ENCODE results near the gene MC2R. TPM values are rescaled to one million over a fixed set of nuclear protein-coding genes. Genes with fewer than 3 reads are reported as not detected.
"Not testable (repeated sequence)": the region's sequence is repeated elsewhere in the genome, so short reads cannot be mapped to it uniquely, and the experiment has no call there.

Gene MC2R
- total RNA-seq, 1 donor from 2014 or later: not detected

GRCh38 chr18:13900633-13901032, 14.7 kb downstream of the MC2R start:
- intact Hi-C loops (cut with DNase I): no loop called here
- ATAC-seq (no peak), DNase-seq (ENCODE audit: missing footprints) (no peak)

- intact Hi-C loops (cut with DNase I): no loop called here
- no peak for ATAC-seq
- no peak for DNase-seq (ENCODE audit: missing footprints)
These were observed 19.8 kb downstream of the MC2R start for GRCh38 chr18:13895505-13896033.

GRCh38 chr18:13894531-13894930, 20.8 kb downstream of the MC2R start:
- ATAC-seq (no peak), DNase-seq (ENCODE audit: missing footprints) (no peak)
- intact Hi-C loops (cut with DNase I): no loop called here

GRCh38 chr18:13893418-13893760, 21.9 kb downstream of the MC2R start:
- ATAC-seq: no peak
- intact Hi-C loops (cut with DNase I): no loop called here
- DNase-seq (ENCODE audit: missing footprints): no peak

- intact Hi-C loops (cut with DNase I): no loop called here
- ATAC-seq (no peak), DNase-seq (ENCODE audit: missing footprints) (no peak)
These were observed 23.2 kb downstream of the MC2R start for GRCh38 chr18:13892098-13892497.

- no peak for DNase-seq (ENCODE audit: missing footprints)
- intact Hi-C loops (cut with DNase I): no loop called here
- ATAC-seq: no peak
These were observed 24.5 kb downstream of the MC2R start for GRCh38 chr18:13890761-13891361.

- DNase-seq (ENCODE audit: missing footprints): no peak
- ATAC-seq: no peak
- intact Hi-C loops (cut with DNase I): no loop called here
These were observed 25.7 kb downstream of the MC2R start for GRCh38 chr18:13889671-13890070.

GRCh38 chr18:13888191-13888716, 27.1 kb downstream of the MC2R start:
- intact Hi-C loops (cut with DNase I): no loop called here
- ATAC-seq (no peak), DNase-seq (ENCODE audit: missing footprints) (no peak)

GRCh38 chr18:13885009-13885408, 30.3 kb downstream of the MC2R start:
- ATAC-seq (no peak), DNase-seq (ENCODE audit: missing footprints) (peak; percentile 62)
- intact Hi-C loops (cut with DNase I): no loop called here

- intact Hi-C loops (cut with DNase I): no loop called here
- ATAC-seq: no peak
- no peak for DNase-seq (ENCODE audit: missing footprints)
These were observed 35.4 kb downstream of the MC2R start for GRCh38 chr18:13879937-13880336.

GRCh38 chr18:13879492-13879891, 35.8 kb downstream of the MC2R start:
- DNase-seq (ENCODE audit: missing footprints) (peak; percentile 43), ATAC-seq (no peak)
- intact Hi-C loops (cut with DNase I): no loop called here

GRCh38 chr18:13878857-13879256, 36.5 kb downstream of the MC2R start:
- intact Hi-C loops (cut with DNase I): no loop called here
- DNase-seq (ENCODE audit: missing footprints) (no peak), ATAC-seq (no peak)

- ATAC-seq (no peak), DNase-seq (ENCODE audit: missing footprints) (no peak)
- intact Hi-C loops (cut with DNase I): no loop called here
These were observed 38.2 kb downstream of the MC2R start for GRCh38 chr18:13877157-13877556.

GRCh38 chr18:13874558-13874957, 40.8 kb downstream of the MC2R start:
- intact Hi-C loops (cut with DNase I): no loop called here
- DNase-seq (ENCODE audit: missing footprints) (no peak), ATAC-seq (no peak)

- ATAC-seq: no peak
- intact Hi-C loops (cut with DNase I): no loop called here
- no peak for DNase-seq (ENCODE audit: missing footprints)
These were observed 42.4 kb downstream of the MC2R start for GRCh38 chr18:13872932-13873331.

- DNase-seq (ENCODE audit: missing footprints): no peak
- intact Hi-C loops (cut with DNase I): no loop called here
- no peak for ATAC-seq
These were observed 43.0 kb downstream of the MC2R start for GRCh38 chr18:13872373-13872772.

- ATAC-seq: no peak
- no peak for DNase-seq (ENCODE audit: missing footprints)
- intact Hi-C loops (cut with DNase I): no loop called here
These were observed 43.6 kb downstream of the MC2R start for GRCh38 chr18:13871701-13872100.

- ATAC-seq (no peak), DNase-seq (ENCODE audit: missing footprints) (no peak)
- intact Hi-C loops (cut with DNase I): no loop called here
These were observed 46.6 kb downstream of the MC2R start for GRCh38 chr18:13868501-13869271.

- intact Hi-C loops (cut with DNase I); DNase-seq (ENCODE audit: missing footprints); ATAC-seq: not testable (repeated sequence)
These were observed 52.4 kb downstream of the MC2R start for GRCh38 chr18:13862898-13863297.

GRCh38 chr18:13849791-13850190, 65.5 kb downstream of the MC2R start:
- DNase-seq (ENCODE audit: missing footprints) (no peak), ATAC-seq (no peak)
- intact Hi-C loops (cut with DNase I): no loop called here

Measured in Right ventricle myocardium inferior (tissue), 1 donor.